Hepatocyte (in vitro differentiated cells): Measurements from ENCODE around the gene TTLL7.

Experiments used
- CTCF ChIP-seq: fragments of 200-600 bp; sonication (generic); IDR thresholded peaks from 2 replicates; pipeline ENCODE4 v1.5.1; 2016; ENCODE audit warnings: antibody characterized with exemption, mild to moderate bottlenecking; ENCODE audit not compliant: poor library complexity
- EZH2 ChIP-seq: fragments of 200-600 bp; sonication (generic); IDR thresholded peaks from 2 replicates; pipeline ENCODE4 v1.6.1; 2016; ENCODE audit warnings: antibody characterized with exemption, mild to moderate bottlenecking, borderline replicate concordance
- EZH2phosphoT487 ChIP-seq: fragments of 200-600 bp; sonication (generic); IDR thresholded peaks from one replicate; pipeline ENCODE4 v1.6.1; 2018; ENCODE audit warnings: antibody characterized with exemption, mild to moderate bottlenecking, low read depth, moderate library complexity; ENCODE audit not compliant: unreplicated experiment, severe bottlenecking

- TF ChIP-seq CTCF (no peak), EZH2phosphoT487 (no peak), EZH2 (no peak)
These were observed 2.1 kb upstream of the TTLL7 start for GRCh38 chr1:84000954-84001495.
